ENCODE data around the gene ASH1L.
"Not testable (repeated sequence)": the region's sequence is repeated elsewhere in the genome, so short reads cannot be mapped to it uniquely, and the experiment has no call there.

The ASH1L gene

GRCh38 chr1:155301342-155301841, 261.2 kb downstream of the ASH1L start, which contains the start of gene PKLR:
Gene PKLR (minus strand): TSS chr1:155301438. CDS start chr1:155301395, 43 bp downstream.
- DNase-seq = no peak

GRCh38 chr1:155300553-155301329, 261.9 kb downstream of the ASH1L start:
- DNase-seq = no peak

GRCh38 chr1:155300024-155300423, 262.6 kb downstream of the ASH1L start:
- DNase-seq = no peak

- DNase-seq = no peak
Measured at GRCh38 chr1:155297384-155297783, 265.2 kb downstream of the ASH1L start.

GRCh38 chr1:155296661-155297060, 265.9 kb downstream of the ASH1L start:
- DNase-seq = no peak

GRCh38 chr1:155295942-155296267, 266.7 kb downstream of the ASH1L start:
- no peak for DNase-seq

- no peak for DNase-seq
Measured at GRCh38 chr1:155295183-155295941, 267.2 kb downstream of the ASH1L start.

GRCh38 chr1:155294520-155295182, 268.0 kb downstream of the ASH1L start:
- no peak for DNase-seq

GRCh38 chr1:155293086-155293749, 269.4 kb downstream of the ASH1L start:
- DNase-seq = no peak

GRCh38 chr1:155291006-155291405, 271.6 kb downstream of the ASH1L start:
- not testable (repeated sequence) for DNase-seq

GRCh38 chr1:155287987-155288543, 274.5 kb downstream of the ASH1L start:
- no peak for DNase-seq

GRCh38 chr1:155286544-155286943, 276.1 kb downstream of the ASH1L start:
- no peak for DNase-seq

- DNase-seq = no peak
Measured at GRCh38 chr1:155285631-155286044, 277.0 kb downstream of the ASH1L start.

Data from NCI-H510A treated with DMSO at 0.1 percent for 48 hours (cell line).